GM19043 (cell line): ENCODE data around the gene FITM1.

Source experiments
- ATAC-seq: cut with Tn5 transposase; IDR thresholded peaks from one replicate; pipeline ENCODE4 v1.9.1; 2021; ENCODE audit warnings: low read depth; ENCODE audit not compliant: unreplicated experiment

Gene FITM1

DNA sequence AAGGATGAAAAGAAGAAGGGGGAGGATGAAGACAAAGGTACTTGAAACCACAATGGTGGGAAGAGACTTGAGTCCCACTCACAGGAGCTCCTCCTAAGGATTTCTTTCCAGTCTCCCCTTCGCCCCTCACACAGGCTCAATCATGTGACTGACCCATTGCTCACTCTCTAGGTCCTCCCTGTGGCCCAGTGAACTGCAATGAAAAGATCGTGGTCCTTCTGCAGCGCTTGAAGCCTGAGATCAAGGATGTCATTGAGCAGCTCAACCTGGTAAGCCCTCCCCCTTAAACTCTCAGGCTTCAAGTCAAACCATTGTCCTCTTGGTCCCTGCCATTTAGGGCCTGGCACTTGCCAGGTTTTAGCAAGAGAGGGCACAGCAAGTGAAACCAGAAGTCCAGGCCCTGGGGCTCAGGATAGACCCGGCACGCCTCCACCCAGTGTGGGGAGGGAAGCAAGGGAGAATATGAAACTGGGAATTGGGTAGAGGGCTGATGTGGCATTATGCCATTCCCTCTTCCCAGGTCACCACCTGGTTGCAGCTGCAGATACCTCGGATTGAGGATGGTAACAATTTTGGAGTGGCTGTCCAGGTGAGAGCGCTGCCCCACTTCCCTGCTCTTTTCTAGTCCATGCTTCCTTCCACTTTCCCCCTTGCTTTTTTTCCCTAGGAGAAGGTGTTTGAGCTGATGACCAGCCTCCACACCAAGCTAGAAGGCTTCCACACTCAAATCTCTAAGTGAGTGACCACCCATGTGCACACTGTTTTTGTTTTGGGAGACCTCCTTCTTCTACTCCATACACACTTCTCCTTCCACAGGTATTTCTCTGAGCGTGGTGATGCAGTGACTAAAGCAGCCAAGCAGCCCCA lies 7.3 kb downstream of the FITM1 start:
- no peak for ATAC-seq

- no peak for ATAC-seq
These were observed 8.2 kb downstream of the FITM1 start for GRCh38 chr14:24138396-24139271.

- ATAC-seq, result no peak
These were observed 8.9 kb downstream of the FITM1 start for GRCh38 chr14:24139272-24139934.

DNA sequence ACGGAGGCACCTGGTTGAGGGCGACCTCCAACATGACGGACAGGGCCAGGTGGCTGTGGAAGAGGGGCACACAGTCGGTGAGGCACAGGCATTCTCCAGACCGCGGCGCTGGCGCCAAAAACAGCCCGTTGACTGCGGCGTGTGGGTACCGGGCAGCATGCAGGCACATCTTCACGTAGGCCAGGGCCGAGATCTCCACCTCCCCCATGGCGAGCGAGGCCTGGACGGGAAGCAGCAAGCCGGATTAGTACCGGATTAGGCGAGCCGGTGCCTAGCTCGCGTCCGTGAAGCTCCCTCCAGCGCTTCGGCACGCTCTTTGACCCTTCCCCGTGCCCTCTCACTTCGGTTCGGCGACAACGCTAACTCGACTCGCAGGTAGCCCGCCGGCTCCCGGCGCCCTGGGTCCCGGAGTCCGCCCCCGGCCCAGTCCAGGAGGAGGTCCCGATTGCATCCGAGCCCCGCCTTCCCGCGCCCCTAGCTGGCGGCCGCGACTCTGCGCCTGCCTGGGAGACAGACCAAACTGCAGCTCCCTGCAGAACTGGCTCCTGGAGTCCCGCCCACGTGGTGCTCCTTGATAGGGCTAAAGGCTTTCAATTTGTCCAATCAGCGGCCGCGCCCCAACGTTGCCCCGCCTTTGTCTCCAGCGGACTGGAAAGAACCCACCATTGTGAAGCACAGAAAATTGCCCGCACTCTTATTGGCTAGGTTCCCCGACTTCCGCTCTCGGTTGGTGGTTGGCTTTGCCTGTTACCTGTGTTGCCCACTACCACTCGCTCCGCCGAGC lies 10.8 kb downstream of the FITM1 start, which contains the start of gene EMC9:
EMC9 (minus strand) TSS at position 495 of the 784 bp plus-strand sequence; CDS start at position 208, 287 bp downstream.
- peak; percentile 86 for ATAC-seq

GRCh38 chr14:24143511-24143910 lies 13.1 kb downstream of the FITM1 start:
- no peak for ATAC-seq

- no peak for ATAC-seq
These were observed 14.0 kb downstream of the FITM1 start for GRCh38 chr14:24144451-24144850.

DNA sequence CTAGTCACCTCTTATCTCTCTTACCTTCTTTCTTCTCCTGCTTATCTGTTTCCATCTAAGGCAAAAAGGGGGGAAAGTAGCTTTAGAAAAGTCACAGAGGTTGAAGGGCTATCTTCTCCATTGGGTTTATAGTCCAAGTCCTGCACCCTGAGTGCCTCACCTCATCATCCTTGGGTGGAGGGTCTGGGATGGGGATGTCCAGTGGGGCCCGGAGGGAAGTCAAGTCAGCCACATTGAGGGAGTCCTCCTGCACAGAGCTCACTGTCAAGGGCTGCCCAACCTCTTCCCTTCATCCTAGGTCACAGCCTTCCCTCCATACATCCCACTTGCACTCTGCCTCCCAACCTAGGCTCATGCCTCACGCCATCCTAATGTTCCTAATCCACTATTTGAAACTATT lies 14.8 kb downstream of the FITM1 start:
- ATAC-seq, result no peak

GRCh38 chr14:24145690-24146452 lies 15.4 kb downstream of the FITM1 start:
- no peak for ATAC-seq

GRCh38 chr14:24146453-24146977 lies 16.1 kb downstream of the FITM1 start, which contains the start of gene PSME2:
Gene PSME2, minus strand, starts transcription at chr14:24146610. Its CDS starts 29 bp downstream, at chr14:24146581.
- ATAC-seq, result peak; percentile 57

DNA sequence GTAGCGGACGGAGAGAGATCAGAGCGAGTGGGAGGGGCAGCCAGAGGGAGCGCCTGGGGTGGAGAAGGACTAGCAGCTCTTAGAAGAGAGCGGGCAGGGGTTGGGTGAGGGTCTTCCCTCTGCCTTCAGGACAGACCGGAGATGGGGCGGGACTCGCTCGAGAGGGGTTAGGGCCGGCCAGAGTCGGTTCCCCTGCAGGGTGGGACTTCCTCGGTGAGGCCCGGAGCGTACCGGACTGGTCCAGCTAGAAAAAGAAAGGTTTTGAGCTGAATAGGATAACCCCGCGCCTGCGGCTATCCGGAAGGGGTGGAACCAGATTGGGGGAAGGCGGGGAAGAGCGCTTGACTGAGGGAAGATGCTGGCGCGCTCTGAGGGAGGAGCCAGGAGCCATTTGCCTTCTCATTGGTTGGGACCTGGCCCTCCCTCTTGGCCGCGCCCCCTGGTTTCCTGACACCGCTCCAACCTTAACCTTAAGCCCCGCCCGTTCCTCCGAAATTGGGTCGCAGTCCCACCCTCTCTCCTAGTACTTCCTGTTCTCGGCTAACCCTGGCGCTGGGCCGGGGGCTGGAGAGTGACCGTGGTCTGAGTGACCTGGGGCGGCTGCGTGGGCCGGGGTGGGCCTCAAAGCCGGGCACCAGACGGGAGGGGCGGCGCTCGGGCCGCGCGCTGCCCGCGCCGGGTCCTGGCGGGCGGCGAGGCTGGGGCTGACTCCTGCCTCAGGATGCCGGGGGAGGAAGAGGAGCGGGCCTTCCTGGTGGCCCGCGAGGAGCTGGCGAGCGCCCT lies 16.7 kb downstream of the FITM1 start, which contains the start of gene RNF31:
RNF31 (plus strand) TSS at position 521 of the 783 bp plus-strand sequence; CDS start at position 722, 201 bp downstream.
- peak; percentile 79 for ATAC-seq

DNA sequence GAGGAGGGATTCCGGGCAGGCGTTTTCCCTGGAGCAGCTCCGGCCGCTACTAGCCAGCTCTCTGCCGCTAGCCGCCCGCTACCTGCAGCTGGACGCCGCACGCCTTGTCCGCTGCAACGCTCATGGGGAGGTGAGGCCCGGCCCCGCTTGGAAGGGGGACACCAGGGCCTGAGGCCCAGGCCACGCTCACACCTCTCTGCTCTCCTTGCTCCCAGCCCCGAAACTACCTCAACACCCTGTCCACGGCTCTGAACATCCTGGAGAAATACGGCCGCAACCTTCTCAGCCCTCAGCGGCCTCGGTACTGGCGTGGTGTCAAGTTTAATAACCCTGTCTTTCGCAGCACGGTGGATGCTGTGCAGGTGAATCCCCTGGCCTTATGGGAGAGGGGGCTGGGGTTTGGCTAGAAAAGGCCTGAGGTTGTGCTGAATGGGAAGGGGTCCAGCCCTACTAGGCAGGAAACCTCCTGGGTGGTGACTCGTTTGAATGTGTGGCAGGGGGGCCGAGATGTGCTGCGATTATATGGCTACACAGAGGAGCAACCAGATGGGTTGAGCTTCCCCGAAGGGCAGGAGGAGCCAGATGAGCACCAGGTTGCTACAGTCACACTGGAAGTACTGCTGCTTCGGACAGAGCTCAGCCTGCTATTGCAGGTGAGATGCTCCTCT lies 17.4 kb downstream of the FITM1 start:
- no peak for ATAC-seq

- ATAC-seq, result no peak
These were observed 19.0 kb downstream of the FITM1 start for GRCh38 chr14:24149302-24149969.

- no peak for ATAC-seq
These were observed 19.6 kb downstream of the FITM1 start for GRCh38 chr14:24150061-24150460.

DNA sequence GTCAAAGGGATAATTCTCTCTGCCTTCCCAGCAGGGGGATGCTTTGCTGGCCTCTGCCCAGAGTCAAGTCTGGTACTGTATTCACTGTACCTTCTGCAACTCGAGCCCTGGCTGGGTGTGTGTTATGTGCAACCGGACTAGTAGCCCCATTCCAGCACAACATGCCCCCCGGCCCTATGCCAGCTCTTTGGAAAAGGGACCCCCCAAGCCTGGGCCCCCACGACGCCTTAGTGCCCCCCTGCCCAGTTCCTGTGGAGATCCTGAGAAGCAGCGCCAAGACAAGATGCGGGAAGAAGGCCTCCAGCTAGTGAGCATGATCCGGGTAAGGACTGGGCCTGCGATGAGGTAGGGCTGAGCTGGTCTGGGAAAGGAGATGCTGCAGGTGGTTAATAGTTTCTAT lies 20.1 kb downstream of the FITM1 start:
- no peak for ATAC-seq

- ATAC-seq, result no peak
These were observed 20.5 kb downstream of the FITM1 start for GRCh38 chr14:24150993-24151392.

GRCh38 chr14:24151404-24152080 lies 21.1 kb downstream of the FITM1 start:
- ATAC-seq, result no peak
